ENCODE data around the gene USP54.

USP54 gene

GRCh38 chr10:73469579-73469978 is 121.6 kb downstream of the USP54 start:
- TF ChIP-seq CTCF (IDR thresholded peaks at IDR 0.05; ENCODE audit: low read depth, low read length, poor library complexity, severe bottlenecking) = no peak
- TF ChIP-seq EZH2phosphoT487 (IDR thresholded peaks at IDR 0.05; ENCODE audit: borderline replicate concordance, low read length) = no peak
- no peak overlapping the region for H3K4me3 ChIP-seq (ENCODE audit: low read length)
- H4K20me1 ChIP-seq (ENCODE audit: control insufficient read depth, insufficient read depth, low read depth, low read length) = no peaks in the 10 kb centered on the region
- H3F3A ChIP-seq (ENCODE audit: control insufficient read depth, insufficient read depth) = no peaks in the 10 kb centered on the region
- no peak overlapping the region for H3K27ac ChIP-seq (ENCODE audit: low read depth, low read length)
- no peak overlapping the region for H3K4me2 ChIP-seq (ENCODE audit: low read length)
- peaks cover 82% of the 10 kb centered on the region for H3K36me3 ChIP-seq (ENCODE audit: control insufficient read depth, low read length)
- H3K27me3 ChIP-seq (ENCODE audit: control insufficient read depth, low read length) = no peaks in the 10 kb centered on the region
- no peaks in the 10 kb centered on the region for H3K79me2 ChIP-seq (ENCODE audit: control insufficient read depth, low read length)
- H3K4me1 ChIP-seq (ENCODE audit: control insufficient read depth, low read length) = peaks cover 15% of the 10 kb centered on the region
- no peaks in the 10 kb centered on the region for H3K9me3 ChIP-seq (ENCODE audit: control insufficient read depth, insufficient read depth, low read length)
- H3K9me2 ChIP-seq (replicated peaks; ENCODE audit: control insufficient read depth, low read length) = no peaks in the 10 kb centered on the region

DNA sequence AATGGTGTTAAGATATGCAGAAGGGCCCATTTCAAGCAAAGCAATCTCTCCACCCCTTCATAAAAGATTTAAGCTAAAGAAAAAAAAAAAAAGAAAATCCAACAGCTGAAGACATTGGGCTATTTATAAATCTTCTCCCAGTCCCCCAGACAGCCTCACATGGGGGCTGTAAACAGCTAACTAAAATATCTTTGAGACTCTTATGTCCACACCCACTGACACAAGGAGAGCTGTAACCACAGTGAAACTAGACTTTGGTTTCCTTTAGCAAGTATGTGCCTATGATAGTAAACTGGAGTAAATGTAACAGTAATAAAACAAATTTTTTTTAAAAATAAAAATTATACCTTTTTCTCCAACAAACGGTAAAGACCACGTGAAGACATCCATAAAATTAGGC is 123.9 kb downstream of the USP54 start:
- Histone ChIP-seq H3K79me2 (ENCODE audit: control insufficient read depth, low read length) (no peaks in the 10 kb centered on the region), H3K9me3 (ENCODE audit: control insufficient read depth, insufficient read depth, low read length) (no peaks in the 10 kb centered on the region), H3K36me3 (ENCODE audit: control insufficient read depth, low read length) (peaks cover 69% of the 10 kb centered on the region), H3K27ac (ENCODE audit: low read depth, low read length) (no peak overlapping the region), H4K20me1 (ENCODE audit: control insufficient read depth, insufficient read depth, low read depth, low read length) (no peaks in the 10 kb centered on the region), H3K4me1 (ENCODE audit: control insufficient read depth, low read length) (peaks cover 6% of the 10 kb centered on the region; the same call in 1 of the 2 replicates), H3K27me3 (ENCODE audit: control insufficient read depth, low read length) (no peaks in the 10 kb centered on the region), H3K4me2 (ENCODE audit: low read length) (no peak overlapping the region), H3K9me2 (replicated peaks; ENCODE audit: control insufficient read depth, low read length) (no peaks in the 10 kb centered on the region), H3F3A (ENCODE audit: control insufficient read depth, insufficient read depth) (no peaks in the 10 kb centered on the region), H3K4me3 (ENCODE audit: low read length) (no peak overlapping the region)
- no peak for TF ChIP-seq CTCF (IDR thresholded peaks at IDR 0.05; ENCODE audit: low read depth, low read length, poor library complexity, severe bottlenecking)
- no peak for TF ChIP-seq EZH2phosphoT487 (IDR thresholded peaks at IDR 0.05; ENCODE audit: borderline replicate concordance, low read length)

DNA sequence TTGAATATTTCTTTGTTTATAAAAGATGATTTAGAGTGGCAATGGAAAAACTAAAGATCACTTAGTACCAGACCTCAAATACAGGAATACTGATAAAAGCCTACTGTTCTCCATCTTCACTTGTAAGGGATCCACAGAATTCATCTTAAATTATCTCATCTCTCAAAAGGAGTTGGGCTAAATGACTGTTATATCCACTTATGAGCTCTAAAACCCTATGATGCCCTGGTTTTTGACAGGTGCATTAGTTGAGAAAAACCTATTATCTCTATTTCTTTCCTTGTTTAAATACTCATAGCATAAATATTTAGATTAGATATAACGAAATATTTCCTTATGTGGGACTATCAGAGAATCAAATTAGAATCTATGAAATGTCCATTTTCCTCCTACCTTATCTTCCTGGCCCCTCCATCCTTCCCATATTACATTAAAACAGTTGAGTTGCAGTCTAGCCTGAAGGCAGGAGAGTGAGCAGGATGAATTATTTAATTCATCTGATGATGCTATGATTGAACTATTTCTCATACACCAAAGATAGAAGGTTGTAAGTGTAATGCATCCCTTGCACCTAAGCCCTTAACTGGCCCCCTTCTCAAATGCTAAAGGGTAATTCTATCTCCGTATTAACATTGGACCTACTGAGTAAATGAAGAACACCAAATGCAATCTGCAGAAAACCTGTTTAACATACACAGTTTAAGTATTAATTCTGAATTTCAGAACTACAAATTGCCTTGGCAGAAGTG is 125.0 kb downstream of the USP54 start:
- TF ChIP-seq CTCF (IDR thresholded peaks at IDR 0.05; ENCODE audit: low read depth, low read length, poor library complexity, severe bottlenecking) (no peak), EZH2phosphoT487 (IDR thresholded peaks at IDR 0.05; ENCODE audit: borderline replicate concordance, low read length) (no peak)
- H3K27ac ChIP-seq (ENCODE audit: low read depth, low read length) = no peak overlapping the region

More for the DNA sequence above, 125.0 kb downstream of the USP54 start:
- Histone ChIP-seq H3K9me2 (replicated peaks; ENCODE audit: control insufficient read depth, low read length) (no peaks in the 10 kb centered on the region), H3K4me1 (ENCODE audit: control insufficient read depth, low read length) (peaks cover 6% of the 10 kb centered on the region; the same call in 1 of the 2 replicates), H4K20me1 (ENCODE audit: control insufficient read depth, insufficient read depth, low read depth, low read length) (no peaks in the 10 kb centered on the region), H3K36me3 (ENCODE audit: control insufficient read depth, low read length) (peaks cover 59% of the 10 kb centered on the region), H3K4me3 (ENCODE audit: low read length) (no peak overlapping the region), H3K79me2 (ENCODE audit: control insufficient read depth, low read length) (no peaks in the 10 kb centered on the region), H3K27me3 (ENCODE audit: control insufficient read depth, low read length) (no peaks in the 10 kb centered on the region), H3K9me3 (ENCODE audit: control insufficient read depth, insufficient read depth, low read length) (no peaks in the 10 kb centered on the region), H3F3A (ENCODE audit: control insufficient read depth, insufficient read depth) (no peaks in the 10 kb centered on the region), H3K4me2 (ENCODE audit: low read length) (no peak overlapping the region)

All from DOHH2 (cell line).